NB4 (cell line): ENCODE measurements around the gene ZFP1.

Source experiments
- DNase-seq: peaks from one replicate; pipeline ENCODE4 v3.0.0; 2010; ENCODE audit warnings: low read depth
- H3K4me3 ChIP-seq: one replicate; pipeline ENCODE4 v1.5.1; 2011; ENCODE audit warnings: mild to moderate bottlenecking, low read depth, low read length, moderate library complexity
- CTCF ChIP-seq: IDR thresholded peaks from one replicate; pipeline ENCODE4 v1.5.1; 2012; ENCODE audit warnings: low read depth, low read length
- MYC ChIP-seq: IDR thresholded peaks from 2 replicates; pipeline ENCODE4 v1.6.1; 2011; ENCODE audit warnings: low read depth, low read length
- POLR2A ChIP-seq: IDR thresholded peaks from 2 replicates; pipeline ENCODE4 v1.6.1; 2011; ENCODE audit warnings: mild to moderate bottlenecking; ENCODE audit not compliant: insufficient read length; ENCODE audit errors: extremely low read depth
- TF ChIP-seq, protein P1 (sequence below): IDR thresholded peaks from 2 replicates; pipeline ENCODE4 v1.6.1; 2011; ENCODE audit warnings: low read depth, low read length

ZFP1 gene

GRCh38 chr16:75116081-75116910, 32.0 kb upstream of the ZFP1 start, which contains the start of gene LDHD:
TSS of gene LDHD (minus strand) at chr16:75116780. CDS start at chr16:75116720, 60 bp downstream.
- H3K4me3 ChIP-seq = peak within 1 kb of the TSS; percentile 43
- TF ChIP-seq POLR2A (peak; percentile 36), CTCF (no peak)
- TF ChIP-seq, protein P1, sequence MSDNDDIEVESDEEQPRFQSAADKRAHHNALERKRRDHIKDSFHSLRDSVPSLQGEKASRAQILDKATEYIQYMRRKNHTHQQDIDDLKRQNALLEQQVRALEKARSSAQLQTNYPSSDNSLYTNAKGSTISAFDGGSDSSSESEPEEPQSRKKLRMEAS = 0 out of 2 replicates have a peak, but pooled peaks have one; percentile 20

GRCh38 chr16:75116911-75117245, 31.4 kb upstream of the ZFP1 start:
- no peak overlapping the region for H3K4me3 ChIP-seq
- no peak for DNase-seq
- TF ChIP-seq POLR2A (no peak), MYC (no peak), CTCF (no peak)
- TF ChIP-seq, protein P1 = no peak

More at GRCh38 chr16:75116081-75116910, 32.0 kb upstream of the ZFP1 start, which contains the start of gene LDHD:
- peak; percentile 83 for DNase-seq

GRCh38 chr16:75118943-75119539, 29.3 kb upstream of the ZFP1 start:
- H3K4me3 ChIP-seq = no peak overlapping the region
- DNase-seq = no peak
- TF ChIP-seq POLR2A = no peak
- TF ChIP-seq, protein P1 = no peak
- TF ChIP-seq MYC = no peak
- TF ChIP-seq CTCF = no peak

DNA sequence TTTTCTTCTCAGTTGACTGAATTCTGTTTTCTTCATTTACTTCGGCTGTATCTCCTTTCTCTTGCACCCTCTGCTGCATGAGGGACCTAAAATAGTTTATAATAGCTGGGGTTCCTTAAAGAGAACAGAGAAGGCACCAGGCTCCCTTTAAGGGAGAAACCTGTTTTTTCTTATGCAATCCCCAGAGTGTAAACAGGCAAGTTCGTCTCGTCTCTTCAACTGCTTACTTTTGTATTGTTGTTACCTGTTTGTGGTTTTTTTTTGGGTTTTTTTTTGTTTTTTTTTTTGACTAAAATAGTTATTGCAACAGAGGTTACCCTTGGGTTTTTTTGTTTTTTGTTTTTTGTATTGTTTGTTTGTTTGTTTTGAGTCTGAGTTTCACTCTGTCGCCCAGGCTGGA, 28.1 kb upstream of the ZFP1 start:
- DNase-seq = no peak
- H3K4me3 ChIP-seq = no peak overlapping the region
- TF ChIP-seq MYC (no peak), POLR2A (no peak), CTCF (no peak)
- TF ChIP-seq, protein P1 = no peak

DNA sequence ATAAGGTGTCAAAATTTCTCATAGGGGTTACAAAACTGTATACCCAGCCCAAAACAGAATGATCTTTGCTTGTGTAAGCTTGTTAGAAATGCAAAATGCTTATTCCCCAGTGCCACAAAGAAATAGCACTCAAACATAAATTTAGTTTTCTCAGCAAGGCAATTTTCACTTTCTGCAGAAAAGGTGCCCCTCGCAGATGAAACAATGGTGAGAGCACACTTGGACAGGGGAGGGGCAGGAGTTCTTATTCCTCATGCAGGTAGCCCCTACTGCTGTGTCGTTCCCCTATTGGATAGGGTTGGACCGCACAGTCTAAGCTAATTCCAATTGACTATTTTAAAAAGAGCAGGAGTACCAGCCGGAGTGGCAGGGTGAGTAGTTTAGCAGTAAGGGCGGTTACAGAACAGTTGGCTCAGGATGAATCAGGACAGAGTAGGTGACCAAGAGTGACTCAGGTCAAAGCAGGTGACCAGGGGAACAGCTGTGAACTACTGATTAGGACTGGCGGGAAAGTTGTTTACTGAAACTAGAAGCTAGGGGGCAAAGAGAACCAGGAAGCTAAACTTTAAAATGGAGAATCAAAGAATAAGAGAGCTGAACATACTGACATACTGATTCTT, 26.3 kb upstream of the ZFP1 start:
- no peak for TF ChIP-seq POLR2A
- H3K4me3 ChIP-seq = no peak overlapping the region
- DNase-seq = no peak

- H3K4me3 ChIP-seq = no peak overlapping the region
- DNase-seq = no peak
- no peak for TF ChIP-seq CTCF
Measured at GRCh38 chr16:75122609-75123008, 25.7 kb upstream of the ZFP1 start.
